Hepatocyte (in vitro differentiated cells): Measurements from ENCODE around the gene LUC7L. TPM values are rescaled to one million over a fixed set of nuclear protein-coding genes. Genes with fewer than 3 reads are reported as not detected.

Source experiments
- DNase-seq: peaks from one replicate; pipeline ENCODE4 v3.0.0-alpha.2; 2016; ENCODE audit warnings: low spot score
- H2AFZ ChIP-seq: fragments of 200-600 bp; sonication (generic); 2 replicates; pipeline ENCODE4 v1.6.0; 2016; ENCODE audit warnings: antibody characterized with exemption, mild to moderate bottlenecking
- H3K27ac ChIP-seq: fragments of 200-600 bp; sonication (generic); 2 replicates; pipeline ENCODE4 v1.5.1; 2016; ENCODE audit warnings: mild to moderate bottlenecking
- H3K27me3 ChIP-seq: fragments of 200-600 bp; sonication (generic); 2 replicates; pipeline ENCODE4 v1.6.1; 2016
- H3K36me3 ChIP-seq: fragments of 200-600 bp; sonication (generic); replicated peaks from 2 replicates; pipeline ENCODE4 v1.5.1; 2016; ENCODE audit warnings: low read depth; ENCODE audit not compliant: insufficient read depth
- H3K4me1 ChIP-seq: fragments of 200-600 bp; sonication (generic); 2 replicates; pipeline ENCODE4 v1.5.1; 2016; ENCODE audit warnings: mild to moderate bottlenecking, moderate library complexity; ENCODE audit not compliant: insufficient read depth
- H3K4me2 ChIP-seq: fragments of 200-600 bp; sonication (generic); 2 replicates; pipeline ENCODE4 v1.6.0; 2016
- H3K4me3 ChIP-seq: fragments of 200-600 bp; sonication (generic); 2 replicates; pipeline ENCODE4 v1.5.1; 2016; ENCODE audit warnings: mild to moderate bottlenecking
- H3K79me2 ChIP-seq: fragments of 200-600 bp; sonication (generic); 2 replicates; pipeline ENCODE4 v1.6.0; 2017; ENCODE audit warnings: mild to moderate bottlenecking
- H3K9me2 ChIP-seq: fragments of 200-600 bp; sonication (generic); replicated peaks from 2 replicates; pipeline ENCODE4 v1.6.0; 2017; ENCODE audit warnings: mild to moderate bottlenecking; ENCODE audit not compliant: insufficient read depth
- H3K9me3 ChIP-seq: fragments of 200-600 bp; sonication (generic); 2 replicates; pipeline ENCODE4 v1.5.1; 2016; ENCODE audit warnings: low read depth, mild to moderate bottlenecking
- H4K20me1 ChIP-seq: fragments of 200-600 bp; sonication (generic); 2 replicates; pipeline ENCODE4 v1.6.0; 2016; ENCODE audit warnings: mild to moderate bottlenecking; ENCODE audit not compliant: insufficient read depth, poor library complexity, severe bottlenecking
- EZH2 ChIP-seq: fragments of 200-600 bp; sonication (generic); IDR thresholded peaks from 2 replicates; pipeline ENCODE4 v1.6.1; 2016; ENCODE audit warnings: antibody characterized with exemption, mild to moderate bottlenecking, borderline replicate concordance
- EZH2phosphoT487 ChIP-seq: fragments of 200-600 bp; sonication (generic); IDR thresholded peaks from one replicate; pipeline ENCODE4 v1.6.1; 2018; ENCODE audit warnings: antibody characterized with exemption, mild to moderate bottlenecking, low read depth, moderate library complexity; ENCODE audit not compliant: unreplicated experiment, severe bottlenecking
- WGBS: methylation state at CpG from one replicate; pipeline ENCODE4 v1.1.6; 2016; ENCODE audit warnings: low lambda C conversion rate; ENCODE audit errors: missing lambda C conversion rate; 5-methylcytosine and 5-hydroxymethylcytosine counted together
- polyA plus RNA-seq: library from polyadenylated mRNA; unstranded; fragments of >200 nt; fragmentation: Nextera tagmentation; extraction: Ambion mirVana; gene quantifications from 2 replicates; pipeline ENCODE4 v1.2.1, GENCODE V29; 2016
- total RNA-seq: library from RNA; depleted of rRNA; stranded (reverse); fragments of >200 nt; gene quantifications from 2 replicates; pipeline ENCODE4 v1.2.3, GENCODE V29; 2014
- TF ChIP-seq, protein P1 (sequence below): fragments of 200-600 bp; sonication (generic); IDR thresholded peaks from 2 replicates; pipeline ENCODE4 v1.5.1; 2016; ENCODE audit warnings: antibody characterized with exemption, mild to moderate bottlenecking; ENCODE audit not compliant: poor library complexity

Gene LUC7L
- total and polyA plus RNA-seq, 2 experiments from 2014 or later = 75.2 to 75.4 TPM

DNA sequence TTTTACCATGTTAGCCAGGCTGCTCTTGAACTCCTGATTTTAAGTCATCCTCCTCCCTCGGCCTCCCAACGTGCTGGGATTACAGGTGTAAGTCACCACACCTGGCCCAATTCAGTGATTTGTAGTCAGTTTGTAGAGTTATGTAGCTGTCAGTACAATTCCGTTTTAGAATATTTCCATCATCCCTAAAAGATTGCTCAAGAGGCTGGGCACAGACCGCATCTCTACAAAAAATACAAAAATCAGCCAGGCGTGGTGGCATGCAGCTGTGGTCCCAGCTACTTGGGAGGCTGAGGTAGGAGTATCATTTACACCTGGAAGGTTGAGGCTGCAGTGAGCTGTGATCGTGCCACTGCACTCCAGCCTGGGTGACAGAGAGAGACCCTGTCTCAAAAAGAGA lies 25.9 kb upstream of the LUC7L start:
- no peak for DNase-seq
- Histone ChIP-seq H3K4me3 (no peak overlapping the region), H3K27me3 (no peaks in the 10 kb centered on the region), H3K4me1 (peaks cover 11% of the 10 kb centered on the region), H3K79me2 (peaks cover 7% of the 10 kb centered on the region), H3K9me3 (no peaks in the 10 kb centered on the region), H2AFZ (no peak overlapping the region), H4K20me1 (no peaks in the 10 kb centered on the region), H3K4me2 (no peak overlapping the region), H3K36me3 (no peaks in the 10 kb centered on the region), H3K9me2 (no peaks in the 10 kb centered on the region), H3K27ac (no peak overlapping the region)
- WGBS = over 99% methylated on average over 6 of the region's 6 CpGs
- TF ChIP-seq, protein P1, sequence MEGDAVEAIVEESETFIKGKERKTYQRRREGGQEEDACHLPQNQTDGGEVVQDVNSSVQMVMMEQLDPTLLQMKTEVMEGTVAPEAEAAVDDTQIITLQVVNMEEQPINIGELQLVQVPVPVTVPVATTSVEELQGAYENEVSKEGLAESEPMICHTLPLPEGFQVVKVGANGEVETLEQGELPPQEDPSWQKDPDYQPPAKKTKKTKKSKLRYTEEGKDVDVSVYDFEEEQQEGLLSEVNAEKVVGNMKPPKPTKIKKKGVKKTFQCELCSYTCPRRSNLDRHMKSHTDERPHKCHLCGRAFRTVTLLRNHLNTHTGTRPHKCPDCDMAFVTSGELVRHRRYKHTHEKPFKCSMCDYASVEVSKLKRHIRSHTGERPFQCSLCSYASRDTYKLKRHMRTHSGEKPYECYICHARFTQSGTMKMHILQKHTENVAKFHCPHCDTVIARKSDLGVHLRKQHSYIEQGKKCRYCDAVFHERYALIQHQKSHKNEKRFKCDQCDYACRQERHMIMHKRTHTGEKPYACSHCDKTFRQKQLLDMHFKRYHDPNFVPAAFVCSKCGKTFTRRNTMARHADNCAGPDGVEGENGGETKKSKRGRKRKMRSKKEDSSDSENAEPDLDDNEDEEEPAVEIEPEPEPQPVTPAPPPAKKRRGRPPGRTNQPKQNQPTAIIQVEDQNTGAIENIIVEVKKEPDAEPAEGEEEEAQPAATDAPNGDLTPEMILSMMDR = no peak
- TF ChIP-seq EZH2phosphoT487 (no peak), EZH2 (no peak)

DNA sequence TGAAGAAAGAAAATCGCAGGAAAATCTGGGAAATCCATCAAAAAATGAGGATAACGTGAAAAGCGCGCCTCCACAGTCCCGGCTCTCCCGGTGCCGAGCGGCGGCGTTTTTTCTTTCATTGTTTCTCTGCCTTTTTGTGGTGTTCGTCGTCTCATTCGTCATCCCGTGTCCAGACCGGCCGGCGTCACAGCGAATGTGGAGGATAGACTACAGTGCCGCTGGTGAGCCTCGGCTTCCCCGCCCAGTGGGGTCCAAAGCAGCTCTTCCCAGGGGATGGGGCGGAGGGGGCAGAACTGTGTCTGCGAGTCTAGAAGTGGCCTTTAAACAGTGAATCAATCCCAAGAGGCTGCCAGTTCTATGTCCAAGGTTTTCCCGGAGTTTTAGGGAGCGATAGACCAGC lies 25.2 kb upstream of the LUC7L start:
- Histone ChIP-seq H3K4me1 (peaks cover 15% of the 10 kb centered on the region), H3K27ac (no peak overlapping the region), H3K4me2 (no peak overlapping the region), H3K4me3 (no peak overlapping the region), H3K9me2 (no peaks in the 10 kb centered on the region), H3K9me3 (no peaks in the 10 kb centered on the region), H2AFZ (no peak overlapping the region), H3K79me2 (peaks cover 8% of the 10 kb centered on the region), H4K20me1 (no peaks in the 10 kb centered on the region), H3K27me3 (no peaks in the 10 kb centered on the region), H3K36me3 (no peaks in the 10 kb centered on the region)
- TF ChIP-seq, protein P1 = no peak
- TF ChIP-seq EZH2 = no peak
- no peak for TF ChIP-seq EZH2phosphoT487
- WGBS = over 99% methylated on average over 24 of the region's 25 CpGs
- DNase-seq = no peak

DNA sequence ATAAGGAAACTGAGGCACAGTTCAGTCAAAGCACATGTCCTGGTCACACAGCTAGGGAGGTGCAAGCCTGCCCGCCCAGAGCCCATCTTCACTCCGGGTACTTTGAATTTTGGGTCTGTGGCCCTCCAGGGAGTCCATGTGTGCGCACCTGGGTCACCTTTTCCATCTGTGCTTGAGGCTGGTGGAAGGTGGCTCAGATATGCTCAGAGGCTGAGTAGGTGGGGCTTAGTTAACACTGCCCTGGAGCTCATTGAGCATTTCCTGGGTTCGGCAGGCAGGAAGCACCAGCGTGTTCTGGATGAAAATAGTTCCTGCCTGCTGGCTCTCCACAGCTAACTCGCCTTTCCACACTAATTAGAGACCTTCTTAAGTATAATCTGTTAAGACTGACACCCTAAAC lies 24.6 kb upstream of the LUC7L start:
- no peaks in the 10 kb centered on the region for H4K20me1 ChIP-seq
- peaks cover 15% of the 10 kb centered on the region for H3K4me1 ChIP-seq
- H3K9me2 ChIP-seq = no peaks in the 10 kb centered on the region
- H3K9me3 ChIP-seq = no peaks in the 10 kb centered on the region
- no peak overlapping the region for H3K4me2 ChIP-seq
- no peak overlapping the region for H3K4me3 ChIP-seq
- H3K27ac ChIP-seq = no peak overlapping the region
- H2AFZ ChIP-seq = no peak overlapping the region
- WGBS = 96% methylated on average over 6 of the region's 6 CpGs
- TF ChIP-seq EZH2 = no peak
- TF ChIP-seq, protein P1 = no peak
- no peak for TF ChIP-seq EZH2phosphoT487
- H3K27me3 ChIP-seq = no peaks in the 10 kb centered on the region
- DNase-seq = no peak
- peaks cover 13% of the 10 kb centered on the region for H3K79me2 ChIP-seq
- no peaks in the 10 kb centered on the region for H3K36me3 ChIP-seq
